H1 (cell line): Measurements from ENCODE around the gene STAT3. TPM values are rescaled to one million over a fixed set of nuclear protein-coding genes. Genes with fewer than 3 reads are reported as not detected.

ENCODE experiments used
- CHD7 ChIP-seq: fragments of 300-600 bp; sonication (generic); IDR thresholded peaks from 2 replicates; pipeline ENCODE4 v1.7.1; 2012; ENCODE audit warnings: low read length, moderate library complexity, mild to moderate bottlenecking, inconsistent platforms; ENCODE audit not compliant: insufficient replicate concordance
- EP300 ChIP-seq, 2 experiments: IDR thresholded peaks; 1 replicate in 1 of 2; 2 replicates in 1 of 2; pipeline ENCODE4 v1.6.1; 2011 to 2012; ENCODE audit warnings: low read depth in 2 of 2, low read length in 2 of 2, mild to moderate bottlenecking in 2 of 2, borderline replicate concordance in 1 of 2, inconsistent platforms in 1 of 2, moderate library complexity in 1 of 2
- POU5F1 ChIP-seq: IDR thresholded peaks from 2 replicates; pipeline ENCODE4 v1.6.1; 2011; ENCODE audit warnings: low read depth, mild to moderate bottlenecking, low read length, moderate library complexity
- SIX5 ChIP-seq: IDR thresholded peaks from 2 replicates; pipeline ENCODE4 v1.6.1; 2011; ENCODE audit warnings: mild to moderate bottlenecking, low read depth, low read length
- SP2 ChIP-seq: IDR thresholded peaks from 2 replicates; pipeline ENCODE4 v1.6.1; 2012; ENCODE audit warnings: mild to moderate bottlenecking, low read length, inconsistent platforms
- polyA plus RNA-seq, 7 experiments: library from polyadenylated mRNA; depleted of rRNA in 3 of 7; stranded (reverse) in 5 of 7; unstranded in 2 of 7; fragments of >200 nt in 5 of 7; fragments of 200-250 nt in 2 of 7; gene quantifications; 1 replicate in 5 of 7; 2 replicates in 1 of 7; 4 replicates in 1 of 7; pipeline versions ENCODE4 v1.2.1 to v1.2.3, GENCODE V29; 2011 to 2013; ENCODE audit warnings: missing spikeins in 2 of 7, mixed read lengths in 2 of 7
- total RNA-seq: library from RNA; stranded (reverse); fragmentation: NEBNext Ultra II Directional; extraction: Animal tissue kit (Norgen Biotek cat#: 25700); gene quantifications from 2 replicates; pipeline ENCODE4 v1.2.1, GENCODE V29; 2021

Gene STAT3
- total and polyA plus RNA-seq, 2 of the 8 experiments (the other 6 are each of a cell fraction or from before 2014, with no cell fraction given): 38.4 to 94.1 TPM

- TF ChIP-seq SP2: no peak
- TF ChIP-seq EP300 (IDR thresholded peaks at IDR 0.05; ENCODE audit: borderline replicate concordance in 1 of 2, low read depth in 2 of 2, low read length in 2 of 2): no peak
- TF ChIP-seq SIX5: no peak
- no peak for TF ChIP-seq POU5F1
- no peak for TF ChIP-seq CHD7
Observed at GRCh38 chr17:42321555-42321954, 66.7 kb downstream of the STAT3 start (continued).
